Erythroblast (primary cell): ENCODE measurements around the gene VWA3B.

Source experiments
- GATA1 ChIP-seq: IDR thresholded peaks from 2 replicates; pipeline ENCODE4 v1.6.1; 2011; ENCODE audit warnings: low read depth, mild to moderate bottlenecking, control low read depth, low read length, moderate library complexity
- POLR2A ChIP-seq: IDR thresholded peaks from 2 replicates; pipeline ENCODE4 v1.6.1; 2011; ENCODE audit warnings: mild to moderate bottlenecking, low read length

GRCh38 chr2:98277162-98277859 lies 190.3 kb downstream of the VWA3B start:
- TF ChIP-seq GATA1 (no peak), POLR2A (no peak)
